WERI-Rb-1 (cell line): Measurements from ENCODE around the gene GMDS.

Experiments
- DNase-seq: peaks from one replicate; pipeline ENCODE4 v3.0.0-alpha.2; 2020
- H3K27ac ChIP-seq: fragments of 250-450 bp; sonication (Bioruptor Pico); 2 replicates; pipeline ENCODE4 v1.5.1; 2020; ENCODE audit warnings: mild to moderate bottlenecking, moderate library complexity
- H3K27me3 ChIP-seq: fragments of 250-450 bp; sonication (Bioruptor Pico); 2 replicates; pipeline ENCODE4 v1.5.1; 2021; ENCODE audit warnings: mild to moderate bottlenecking, low read depth, moderate library complexity; ENCODE audit not compliant: insufficient read depth, severe bottlenecking
- H3K36me3 ChIP-seq: fragments of 250-450 bp; sonication (Bioruptor Pico); 2 replicates; pipeline ENCODE4 v1.5.1; 2020; ENCODE audit warnings: mild to moderate bottlenecking, moderate library complexity
- H3K4me3 ChIP-seq: 2 replicates; pipeline ENCODE4 v1.5.1; 2011; ENCODE audit warnings: low read depth, mild to moderate bottlenecking, control low read depth, low read length
- H3K9me3 ChIP-seq: fragments of 250-450 bp; sonication (Bioruptor Pico); 2 replicates; pipeline ENCODE4 v1.5.1; 2021; ENCODE audit warnings: mild to moderate bottlenecking, moderate library complexity; ENCODE audit not compliant: severe bottlenecking
- TF ChIP-seq, protein P1 (sequence below): IDR thresholded peaks from 2 replicates; pipeline ENCODE4 v1.5.1; 2011; ENCODE audit warnings: low read depth, mild to moderate bottlenecking, control low read depth, inconsistent platforms, low read length

Gene GMDS

DNA sequence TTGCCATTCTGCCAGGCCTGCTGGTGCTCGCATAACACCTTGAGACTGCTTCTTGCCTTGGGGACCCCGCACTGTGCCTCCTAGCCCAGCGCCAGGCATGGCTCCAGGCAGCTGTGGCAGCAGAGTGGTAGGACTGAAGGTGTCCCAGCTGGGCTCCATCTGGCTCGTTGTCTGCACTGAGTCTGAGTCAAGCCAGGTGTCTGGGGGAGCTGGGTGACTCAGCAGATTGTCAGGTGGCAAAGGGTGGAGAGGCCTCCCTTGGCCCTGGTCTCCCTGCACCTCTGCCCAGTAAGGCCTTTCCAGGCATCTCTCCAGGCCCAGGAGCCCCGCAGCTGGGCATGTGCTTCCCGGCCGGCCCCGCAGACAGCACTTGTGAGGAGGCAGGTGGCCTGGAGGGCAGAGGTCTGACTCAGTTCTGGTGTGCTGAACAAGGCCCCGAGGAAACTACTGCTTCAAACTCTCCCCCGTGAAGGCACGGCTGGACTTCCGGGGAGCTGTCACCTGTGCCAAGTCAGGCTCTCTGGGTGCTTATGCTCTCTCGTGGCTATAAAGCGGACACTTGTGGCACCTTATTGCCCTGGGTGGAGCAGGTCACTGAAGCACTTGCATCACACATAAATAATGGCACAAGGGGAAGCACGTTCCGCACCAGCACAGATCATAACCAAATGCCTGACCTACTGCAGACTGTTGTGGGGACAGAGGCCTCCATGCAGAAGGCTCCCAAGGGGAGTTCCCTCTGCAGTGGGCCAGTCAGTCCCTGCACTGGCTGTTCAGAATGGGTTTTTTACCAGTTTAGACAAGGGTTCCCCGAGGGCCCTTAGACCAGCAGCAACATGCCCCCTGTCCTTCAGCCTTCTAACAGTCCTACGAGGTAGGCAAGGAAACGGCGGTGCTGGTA lies 608.2 kb downstream of the GMDS start:
- TF ChIP-seq, protein P1, sequence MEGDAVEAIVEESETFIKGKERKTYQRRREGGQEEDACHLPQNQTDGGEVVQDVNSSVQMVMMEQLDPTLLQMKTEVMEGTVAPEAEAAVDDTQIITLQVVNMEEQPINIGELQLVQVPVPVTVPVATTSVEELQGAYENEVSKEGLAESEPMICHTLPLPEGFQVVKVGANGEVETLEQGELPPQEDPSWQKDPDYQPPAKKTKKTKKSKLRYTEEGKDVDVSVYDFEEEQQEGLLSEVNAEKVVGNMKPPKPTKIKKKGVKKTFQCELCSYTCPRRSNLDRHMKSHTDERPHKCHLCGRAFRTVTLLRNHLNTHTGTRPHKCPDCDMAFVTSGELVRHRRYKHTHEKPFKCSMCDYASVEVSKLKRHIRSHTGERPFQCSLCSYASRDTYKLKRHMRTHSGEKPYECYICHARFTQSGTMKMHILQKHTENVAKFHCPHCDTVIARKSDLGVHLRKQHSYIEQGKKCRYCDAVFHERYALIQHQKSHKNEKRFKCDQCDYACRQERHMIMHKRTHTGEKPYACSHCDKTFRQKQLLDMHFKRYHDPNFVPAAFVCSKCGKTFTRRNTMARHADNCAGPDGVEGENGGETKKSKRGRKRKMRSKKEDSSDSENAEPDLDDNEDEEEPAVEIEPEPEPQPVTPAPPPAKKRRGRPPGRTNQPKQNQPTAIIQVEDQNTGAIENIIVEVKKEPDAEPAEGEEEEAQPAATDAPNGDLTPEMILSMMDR, result no peak
- Histone ChIP-seq H3K9me3 (no peaks in the 10 kb centered on the region), H3K27me3 (peaks cover 3% of the 10 kb centered on the region), H3K36me3 (no peaks in the 10 kb centered on the region), H3K27ac (no peak overlapping the region), H3K4me3 (no peak overlapping the region)
- DNase-seq, result no peak

DNA sequence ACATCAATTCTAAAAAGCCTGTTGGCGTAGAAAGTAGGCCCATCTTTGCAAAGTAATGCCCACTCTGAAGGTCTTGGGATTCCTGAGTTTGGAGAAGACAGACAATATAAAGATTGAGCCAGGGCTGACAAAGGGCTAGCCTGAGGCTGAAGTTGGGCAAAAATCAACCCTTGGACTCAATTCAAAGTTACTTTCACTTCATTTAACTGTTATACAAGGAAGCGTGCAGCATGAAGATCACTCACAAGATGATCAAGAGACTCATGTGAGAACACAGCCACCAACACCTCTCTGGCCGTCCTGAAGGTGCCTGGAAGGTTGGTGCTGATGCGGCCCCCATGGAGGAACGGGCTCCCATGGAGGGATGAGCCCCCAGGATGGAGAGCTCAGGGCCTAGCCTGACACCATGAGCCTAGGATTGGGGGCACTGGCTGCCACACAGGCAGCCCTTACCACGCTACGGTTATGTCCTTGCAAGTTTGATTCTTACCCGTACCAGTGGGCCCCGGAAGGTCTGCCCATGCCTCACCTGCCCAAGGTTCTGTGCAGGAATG lies 609.1 kb downstream of the GMDS start:
- no peak for DNase-seq
- Histone ChIP-seq H3K36me3 (no peaks in the 10 kb centered on the region), H3K4me3 (no peak overlapping the region), H3K27me3 (peaks cover 8% of the 10 kb centered on the region), H3K9me3 (no peaks in the 10 kb centered on the region), H3K27ac (no peak overlapping the region)
- TF ChIP-seq, protein P1, result no peak

DNA sequence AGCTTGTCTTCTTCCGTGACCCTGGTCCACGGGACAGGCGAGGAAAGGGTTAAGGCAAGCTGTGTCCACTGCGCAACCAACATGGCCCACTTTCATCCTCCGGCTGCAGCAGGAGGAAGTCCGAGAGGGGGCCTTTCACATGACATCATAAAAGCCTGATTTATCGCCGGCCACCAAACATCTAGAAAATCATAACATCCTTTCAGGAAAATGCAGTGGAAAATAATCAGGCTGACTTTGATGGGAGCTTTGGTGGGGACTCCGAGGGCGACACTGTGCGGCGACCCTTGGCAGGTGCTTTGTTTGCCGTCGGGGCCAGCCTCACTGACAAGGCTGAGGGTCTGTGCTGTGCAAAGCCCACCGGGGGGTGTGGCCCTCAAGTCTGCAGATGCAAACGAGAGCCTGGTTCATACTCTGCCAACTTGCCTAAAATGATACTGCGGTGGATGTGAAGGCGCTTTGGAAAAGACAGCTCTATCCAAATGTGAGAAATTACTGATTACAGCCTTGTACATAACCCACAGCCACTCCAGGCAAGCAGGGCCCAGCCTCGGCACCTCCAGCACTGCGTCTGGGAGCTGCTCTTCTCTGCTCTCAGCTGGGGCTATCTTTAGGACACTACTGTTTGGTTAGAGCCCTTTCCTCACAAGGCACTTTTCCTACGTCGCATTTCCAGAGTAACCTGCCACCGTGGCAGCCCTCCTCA lies 609.9 kb downstream of the GMDS start:
- TF ChIP-seq, protein P1, result no peak
- no peaks in the 10 kb centered on the region for H3K9me3 ChIP-seq
- no peak overlapping the region for H3K27ac ChIP-seq
- H3K27me3 ChIP-seq, result peaks cover 14% of the 10 kb centered on the region
- no peaks in the 10 kb centered on the region for H3K36me3 ChIP-seq
- no peak overlapping the region for H3K4me3 ChIP-seq
- no peak for DNase-seq

DNA sequence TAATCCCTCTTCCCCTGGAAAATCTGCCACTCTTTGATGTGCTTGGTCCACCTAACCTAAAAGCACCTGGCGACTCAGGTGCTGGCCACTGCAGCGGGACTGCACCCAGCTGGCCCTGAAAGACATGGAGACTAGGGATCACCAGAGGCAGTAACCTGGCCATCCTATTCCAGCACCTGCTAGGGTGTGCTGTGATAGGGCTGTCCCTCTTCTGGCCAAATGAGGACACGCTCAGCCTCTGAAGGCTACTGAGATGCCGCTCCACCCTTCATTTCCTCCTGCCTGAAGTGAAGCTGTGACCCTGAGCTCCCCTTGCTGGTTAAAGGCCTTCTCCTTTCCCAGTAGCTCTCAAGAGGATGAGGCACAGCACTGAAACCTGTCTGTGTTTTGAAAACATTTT lies 611.3 kb downstream of the GMDS start:
- Histone ChIP-seq H3K36me3 (no peaks in the 10 kb centered on the region), H3K27ac (no peak overlapping the region), H3K9me3 (no peaks in the 10 kb centered on the region), H3K27me3 (peaks cover 27% of the 10 kb centered on the region), H3K4me3 (no peak overlapping the region)
- TF ChIP-seq, protein P1, result 0 out of 2 replicates have a peak, but pooled peaks have one; percentile 29
- DNase-seq, result no peak

DNA sequence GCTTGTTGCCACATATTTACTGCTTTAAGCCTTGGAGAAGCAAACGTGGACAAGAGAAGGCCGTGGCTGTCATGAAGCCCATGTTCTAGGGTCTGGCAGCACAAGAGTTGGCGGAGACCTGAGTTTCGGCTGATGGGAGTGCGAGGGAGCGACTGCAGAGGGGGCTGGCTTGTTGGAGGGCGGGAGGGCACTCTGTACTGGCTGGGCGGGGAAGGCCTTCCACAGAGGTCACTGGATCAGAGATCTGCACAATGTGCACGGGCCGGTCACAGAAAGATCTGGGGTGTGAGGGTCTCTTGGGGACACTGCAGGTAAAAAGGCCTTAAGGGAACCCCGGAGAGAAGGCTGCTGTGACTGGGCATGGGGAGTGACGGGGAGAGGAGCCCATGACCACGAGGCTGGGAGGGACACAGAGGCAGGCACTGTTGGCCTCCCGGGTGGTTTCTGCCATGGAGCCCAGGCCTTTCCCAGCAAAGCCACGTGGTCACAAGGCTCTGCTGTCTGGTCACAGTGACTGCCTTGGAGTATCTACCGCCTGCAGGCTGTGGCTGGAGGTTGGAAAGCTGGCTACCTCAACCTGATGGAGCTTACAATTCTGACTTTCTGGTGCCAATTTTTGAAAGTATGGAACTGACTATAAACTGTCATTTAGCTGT lies 611.9 kb downstream of the GMDS start:
- H3K36me3 ChIP-seq, result no peaks in the 10 kb centered on the region
- H3K27ac ChIP-seq, result no peak overlapping the region
- no peak for DNase-seq
- H3K4me3 ChIP-seq, result no peak overlapping the region
- H3K9me3 ChIP-seq, result no peaks in the 10 kb centered on the region
- peaks cover 33% of the 10 kb centered on the region for H3K27me3 ChIP-seq
- TF ChIP-seq, protein P1, result no peak
